ENCODE data around the gene PASD1.
"Not testable (repeated sequence)": the region's sequence is repeated elsewhere in the genome, so short reads cannot be mapped to it uniquely, and the experiment has no call there.

PASD1 gene

DNA sequence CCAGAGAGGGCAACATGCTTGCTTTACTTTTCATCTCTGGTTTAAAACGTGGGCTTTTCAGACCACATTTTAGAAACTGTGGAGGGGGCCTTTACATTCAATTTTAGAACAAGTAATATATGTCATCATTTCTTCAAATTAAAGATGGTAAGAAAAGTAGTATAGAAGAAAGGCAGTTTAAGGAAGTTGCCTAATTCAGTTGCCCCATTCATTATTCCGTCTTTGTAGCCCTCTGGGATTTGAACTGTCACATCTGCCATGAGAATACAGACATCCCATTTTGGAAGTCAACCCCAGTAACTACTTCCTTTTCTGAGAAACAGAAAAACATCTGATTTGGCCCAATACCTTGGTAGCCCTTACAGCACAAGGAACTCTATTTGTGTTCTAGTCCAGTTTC is 61.2 kb downstream of the PASD1 start:
- DNase-seq, result no peak

DNA sequence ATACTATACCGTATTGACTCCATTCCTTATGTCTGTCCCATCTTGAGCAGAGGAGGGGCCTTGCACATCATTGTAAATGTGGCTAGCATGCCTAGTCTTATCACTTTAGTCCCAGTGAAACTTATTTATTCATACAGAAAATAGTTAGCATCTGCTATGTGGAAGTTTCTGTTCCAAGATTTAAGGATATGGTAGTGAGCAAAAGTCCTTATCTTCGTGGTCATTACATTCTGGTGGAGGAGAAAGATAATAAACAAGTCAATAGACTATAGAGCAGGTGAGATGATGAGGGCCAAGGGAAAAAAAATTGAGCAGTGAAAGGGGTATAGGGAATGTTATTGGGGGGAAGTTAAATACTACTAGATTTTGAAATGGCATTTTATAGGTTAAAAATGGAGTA is 68.3 kb downstream of the PASD1 start:
- no peak for DNase-seq

DNA sequence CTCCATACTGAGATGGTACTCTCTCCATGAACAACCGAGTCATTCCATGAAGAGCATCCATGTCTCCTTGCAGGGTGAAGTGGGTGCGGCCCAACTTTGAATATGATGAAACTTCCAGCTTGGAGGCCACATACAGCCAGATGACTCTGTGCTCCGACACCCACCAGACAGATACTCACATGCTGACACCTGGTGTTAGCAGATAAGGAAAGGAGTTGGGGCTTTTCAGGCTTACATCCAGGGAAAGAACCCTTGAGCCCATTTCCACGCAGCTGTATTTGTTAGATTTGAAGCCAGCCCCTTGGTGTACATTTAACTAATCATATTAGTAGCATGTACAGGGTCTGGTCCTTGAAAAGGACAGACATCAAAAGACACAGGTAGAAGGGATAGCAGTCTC is 69.7 kb downstream of the PASD1 start:
- no peak for DNase-seq

DNA sequence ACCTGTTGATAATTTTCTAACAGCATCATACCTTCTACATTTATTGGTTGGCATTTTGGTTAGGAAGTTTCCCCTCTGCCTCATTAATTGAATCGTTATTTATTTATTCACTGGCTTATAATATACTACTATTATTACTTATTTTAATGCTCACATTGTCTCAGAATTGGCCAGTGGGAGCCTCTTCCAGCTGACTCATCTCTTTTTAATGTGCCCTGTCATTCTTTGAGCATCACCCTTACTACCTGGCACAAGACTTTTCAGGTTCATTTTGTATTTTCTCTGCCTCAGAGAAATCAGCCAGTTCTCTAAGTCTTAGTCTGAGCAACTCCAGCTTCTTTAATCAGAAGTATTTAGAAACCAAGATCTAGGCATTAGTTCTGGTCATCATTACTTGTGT is 71.5 kb downstream of the PASD1 start:
- DNase-seq, result no peak

DNA sequence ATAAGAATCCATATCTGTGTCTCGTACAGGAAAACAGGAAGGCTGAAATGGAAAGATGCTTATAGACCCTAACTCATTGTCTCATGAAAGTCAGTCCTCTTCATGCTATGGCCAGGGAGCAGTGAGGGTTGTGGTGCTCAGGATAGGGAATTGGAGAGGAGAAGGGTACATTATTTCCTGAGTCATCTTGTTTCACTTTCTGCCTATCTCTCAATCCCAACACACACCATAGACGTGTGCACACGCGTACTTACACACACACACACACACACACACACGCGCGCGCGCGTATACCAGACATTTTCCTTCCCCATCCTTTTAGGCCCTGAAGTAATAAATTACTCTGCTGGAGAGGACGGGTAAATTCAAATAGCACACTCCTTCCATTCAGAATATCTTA is 78.1 kb downstream of the PASD1 start:
- DNase-seq, result no peak

DNA sequence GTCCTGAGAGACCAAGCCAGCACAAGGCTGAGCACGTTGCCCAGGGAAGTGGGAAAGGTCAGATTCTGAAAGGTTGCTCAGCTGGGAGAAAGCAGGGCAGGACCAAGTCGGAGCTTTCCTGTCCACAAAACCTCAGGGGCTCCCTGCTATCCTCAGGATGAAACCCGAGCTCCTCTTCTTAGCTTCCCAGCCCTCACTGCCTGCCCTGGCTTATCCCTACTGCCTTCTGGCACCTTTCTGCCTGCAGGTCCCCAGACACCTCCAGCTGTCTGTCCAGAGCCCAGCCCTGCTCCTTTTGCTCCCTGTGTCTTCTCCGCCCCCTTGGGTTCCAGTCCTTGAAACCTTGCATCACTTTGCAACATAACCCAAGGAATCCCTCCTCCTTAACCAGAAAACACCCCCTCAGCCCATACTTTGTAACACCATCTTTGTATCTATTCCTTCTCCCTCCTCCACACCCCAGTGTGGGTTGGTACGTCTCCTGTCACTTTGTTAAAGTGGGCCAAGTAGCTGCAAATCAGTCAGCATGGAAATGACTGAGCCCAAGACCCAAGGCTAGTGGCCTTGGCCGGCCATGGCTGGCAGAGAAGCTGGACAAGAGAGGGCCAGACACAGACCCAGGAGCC is 111.8 kb downstream of the PASD1 start:
- no peak for DNase-seq

DNA sequence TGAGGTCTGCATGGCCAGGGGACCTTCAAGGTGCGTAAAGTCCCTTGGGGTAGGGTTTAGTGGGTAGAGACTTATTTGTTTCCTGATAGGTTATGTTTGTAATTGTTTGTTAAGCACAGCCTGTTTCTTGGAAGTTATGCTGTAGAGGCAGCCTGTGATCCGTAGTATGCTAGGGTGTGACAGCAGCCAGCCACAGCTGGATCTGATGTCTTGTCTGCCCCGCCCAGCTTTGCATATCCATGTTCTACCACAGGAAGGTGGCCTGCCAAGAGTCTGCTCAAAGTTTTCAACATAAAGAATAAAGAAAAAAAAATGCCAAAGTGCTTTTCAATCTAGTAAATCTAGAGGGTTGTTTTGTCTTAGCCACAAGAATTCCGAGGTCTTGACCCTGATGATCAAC is 112.7 kb downstream of the PASD1 start:
- no peak for DNase-seq

DNA sequence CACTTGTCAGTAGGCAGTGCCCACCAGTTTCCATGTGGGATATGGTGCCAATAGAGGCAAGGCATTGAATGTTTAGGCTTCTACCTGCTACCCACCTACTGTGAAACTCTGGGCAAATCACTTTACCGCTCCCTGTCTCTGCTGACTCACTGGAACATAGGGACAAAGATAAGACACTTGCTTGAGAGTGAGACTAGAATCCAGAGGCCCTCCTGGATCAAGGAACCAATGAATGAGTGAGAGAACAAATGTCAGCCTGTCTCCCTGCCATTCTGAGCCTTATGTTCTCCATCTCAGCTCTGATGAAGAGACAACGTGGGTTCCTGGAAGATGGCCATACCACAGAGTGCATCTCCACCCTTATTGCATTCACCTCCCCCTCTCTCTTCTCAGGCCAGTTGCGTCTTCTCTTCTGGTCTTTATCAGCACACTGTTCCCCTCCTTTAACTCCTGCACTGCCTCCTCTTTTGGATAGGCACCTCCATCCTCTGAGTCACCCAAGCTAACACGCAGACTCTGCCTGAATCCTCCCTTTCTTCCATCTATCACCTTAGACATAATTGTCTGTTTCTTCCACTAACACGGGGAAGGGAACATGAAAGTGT is 116.4 kb downstream of the PASD1 start:
- DNase-seq, result no peak

DNA sequence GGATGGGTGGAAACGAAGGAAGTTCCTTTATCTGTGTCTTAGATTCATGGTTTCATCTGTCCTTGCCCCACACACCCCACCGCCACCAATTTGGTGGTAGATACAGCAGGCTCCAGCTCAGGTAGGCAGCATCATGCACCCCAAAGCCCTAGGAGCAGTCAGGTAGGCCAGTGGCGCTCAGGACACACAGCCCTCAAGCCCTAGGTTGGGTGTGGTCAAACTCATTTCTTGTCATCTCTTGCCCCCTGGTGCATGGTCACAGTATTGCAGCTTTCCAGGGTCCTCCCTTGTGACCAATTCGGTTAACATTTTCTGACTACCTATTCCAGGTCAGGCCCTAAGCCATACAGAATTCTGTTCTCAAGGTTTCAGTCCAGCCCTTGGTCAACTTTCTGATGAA is 117.3 kb downstream of the PASD1 start:
- DNase-seq, result peak; percentile 31

DNA sequence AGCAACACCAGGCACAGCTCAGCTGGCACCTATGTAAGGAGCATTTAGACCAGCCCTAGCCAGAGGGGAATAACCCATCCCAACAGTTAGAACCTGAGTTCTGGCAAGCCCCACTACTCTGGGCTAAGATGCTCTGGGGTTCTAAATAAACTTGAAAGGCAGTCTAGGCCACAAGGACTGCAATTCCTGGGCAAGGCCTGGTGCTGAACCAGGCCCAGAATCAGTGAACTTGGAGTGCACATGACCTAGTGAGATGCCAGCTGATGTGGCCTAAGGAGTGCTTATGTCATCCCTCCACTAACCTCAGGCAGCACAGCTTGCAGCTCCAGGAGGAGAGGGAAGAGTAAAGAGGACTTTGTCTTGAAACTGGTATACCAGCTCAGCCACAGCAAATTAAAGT is 124.2 kb downstream of the PASD1 start:
- DNase-seq, result no peak

DNA sequence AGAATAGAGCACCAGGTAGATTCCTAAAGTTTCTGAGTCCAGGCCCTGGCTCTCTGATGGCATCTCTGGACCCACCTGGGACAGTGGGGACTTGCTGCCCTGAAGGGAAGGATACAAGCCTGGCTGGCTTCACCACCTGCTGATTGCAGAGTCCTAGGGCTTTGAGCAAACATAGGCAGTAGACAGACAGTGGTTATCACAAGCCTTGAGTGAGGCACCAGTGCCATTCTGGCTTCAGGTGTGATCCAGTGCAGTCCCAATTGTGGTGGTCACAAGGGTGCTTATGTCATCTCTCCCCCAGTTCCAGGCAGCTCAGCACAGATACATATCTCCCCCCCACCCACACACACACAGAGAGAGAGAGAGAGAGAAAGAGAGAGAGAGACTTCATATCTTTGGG is 125.2 kb downstream of the PASD1 start:
- no peak for DNase-seq

DNA sequence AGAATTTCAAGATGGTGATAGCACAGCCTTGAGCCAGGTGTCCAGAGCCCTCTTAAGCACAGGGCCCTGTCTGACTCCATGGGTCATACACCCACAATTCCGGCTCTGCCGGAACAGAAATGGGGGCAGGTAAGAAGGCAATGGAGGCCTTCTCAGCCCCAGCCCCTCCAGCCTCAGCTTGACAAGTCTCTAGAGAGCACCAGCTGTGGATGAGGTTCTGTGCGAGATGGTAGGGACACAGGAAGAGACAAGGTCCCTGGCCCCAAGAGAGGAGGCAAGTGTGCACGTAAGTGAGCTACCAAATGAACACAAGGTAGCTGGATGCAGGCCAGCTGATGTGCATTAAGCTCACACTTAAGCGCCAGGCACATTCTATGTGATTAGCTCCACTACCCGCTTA is 129.3 kb downstream of the PASD1 start:
- no peak for DNase-seq

DNA sequence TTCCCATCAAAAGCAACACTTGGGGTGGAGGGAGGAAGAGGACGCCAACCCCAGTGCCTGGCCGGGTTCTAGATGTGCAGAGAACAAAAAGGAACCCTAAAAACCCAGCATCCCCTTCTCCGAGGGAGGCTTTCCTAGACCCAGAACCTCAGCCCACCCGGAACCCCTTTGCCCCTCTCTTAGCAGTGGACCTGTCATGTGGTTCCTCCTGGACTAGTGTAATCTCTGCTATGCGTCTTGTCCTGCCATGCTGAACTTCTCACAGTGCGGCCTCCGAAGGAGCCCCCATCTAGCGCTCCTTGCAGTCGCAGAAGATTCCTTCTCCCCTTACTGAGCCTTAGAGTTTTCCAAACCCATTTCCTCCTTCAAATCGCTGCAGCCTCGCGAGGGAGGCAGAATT is 130.6 kb downstream of the PASD1 start:
- DNase-seq, result no peak

DNA sequence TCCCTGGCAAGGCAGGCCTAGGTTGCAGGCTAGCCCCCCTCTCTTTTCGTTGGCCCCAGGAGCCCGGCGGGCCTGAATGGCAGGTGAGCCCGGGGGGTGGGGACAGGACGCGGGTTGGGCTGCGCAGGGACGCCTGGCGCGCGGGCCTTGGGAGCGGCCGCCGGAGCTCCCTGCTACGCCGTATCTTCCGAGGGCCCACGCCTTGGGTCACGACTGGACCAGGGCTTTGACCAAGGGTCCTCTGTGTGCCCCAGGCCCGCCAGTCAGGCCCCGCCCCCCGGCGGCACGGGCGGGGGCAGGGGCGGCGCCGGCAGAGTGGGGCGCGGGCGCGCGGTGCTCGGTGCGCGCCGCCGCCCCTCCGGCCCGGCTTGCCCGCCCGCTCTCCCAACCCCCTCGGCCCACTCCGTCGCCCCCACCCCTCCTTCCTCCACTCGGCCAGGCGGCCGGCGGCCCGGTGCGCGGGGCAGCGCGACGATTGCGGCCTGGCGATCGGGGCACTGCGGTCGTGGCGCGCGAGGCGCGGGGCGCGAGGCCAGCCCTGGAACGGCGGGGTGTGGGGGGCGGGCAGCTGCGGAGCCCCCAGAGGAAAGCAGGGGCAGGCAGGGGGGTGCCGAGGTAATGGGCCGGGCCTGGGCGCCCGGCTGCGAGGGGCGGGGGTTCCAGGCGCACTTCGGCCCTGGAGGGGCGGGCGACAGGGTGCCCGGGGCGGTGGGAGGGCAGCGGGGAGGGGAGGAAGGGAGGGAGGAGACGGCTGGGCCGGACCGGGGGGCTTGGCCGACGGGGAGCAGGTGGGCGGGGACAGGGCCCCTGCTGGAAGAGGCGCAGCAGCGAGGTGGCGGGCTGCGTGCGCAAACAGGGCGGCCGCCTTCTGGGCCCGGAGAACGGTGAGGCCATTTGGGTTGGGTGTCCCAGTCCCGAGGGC is 131.4 kb downstream of the PASD1 start, which contains the start of gene PRRG3:
Gene PRRG3 (plus strand): TSS at position 798 of the 922 bp plus-strand sequence. CDS start 3,357 bp downstream, outside the sequence.
- DNase-seq, result no peak

DNA sequence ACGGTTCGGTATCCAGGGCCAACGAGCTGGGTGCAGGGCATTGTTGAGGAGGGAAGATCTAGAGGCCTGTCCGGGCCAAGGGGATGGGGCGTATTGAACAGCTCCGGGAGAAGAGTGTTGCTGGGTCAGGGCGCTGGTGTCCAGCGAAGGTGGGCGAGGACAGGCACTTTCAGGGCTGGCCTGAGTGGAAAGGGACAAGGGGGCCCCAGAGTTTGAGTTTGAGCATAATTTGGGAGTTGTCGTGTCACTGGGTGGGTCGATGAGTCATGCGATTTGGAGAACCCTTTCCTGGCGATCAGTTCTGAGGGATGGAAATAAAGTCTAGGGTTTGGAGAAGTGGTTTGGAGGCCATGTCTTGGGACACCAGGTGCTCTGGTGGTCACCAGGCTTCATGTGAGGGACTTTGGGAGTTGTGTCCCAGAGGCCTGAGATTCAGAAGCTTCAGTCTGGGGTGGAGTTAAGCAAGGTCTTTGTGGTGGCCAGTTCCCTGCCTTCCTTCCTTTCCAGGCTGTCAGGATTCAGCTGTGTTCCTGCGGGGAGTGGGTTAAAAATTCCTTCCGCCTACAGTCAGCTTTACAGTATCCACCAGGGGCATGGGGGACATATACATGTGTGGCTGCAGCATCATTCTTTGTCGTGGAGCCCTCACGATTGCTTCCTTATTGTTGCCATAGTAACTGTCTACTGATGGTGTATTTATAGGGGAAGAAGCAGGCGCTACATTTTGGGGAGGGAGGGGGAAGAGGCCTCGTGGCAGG is 132.3 kb downstream of the PASD1 start:
- DNase-seq, result no peak

DNA sequence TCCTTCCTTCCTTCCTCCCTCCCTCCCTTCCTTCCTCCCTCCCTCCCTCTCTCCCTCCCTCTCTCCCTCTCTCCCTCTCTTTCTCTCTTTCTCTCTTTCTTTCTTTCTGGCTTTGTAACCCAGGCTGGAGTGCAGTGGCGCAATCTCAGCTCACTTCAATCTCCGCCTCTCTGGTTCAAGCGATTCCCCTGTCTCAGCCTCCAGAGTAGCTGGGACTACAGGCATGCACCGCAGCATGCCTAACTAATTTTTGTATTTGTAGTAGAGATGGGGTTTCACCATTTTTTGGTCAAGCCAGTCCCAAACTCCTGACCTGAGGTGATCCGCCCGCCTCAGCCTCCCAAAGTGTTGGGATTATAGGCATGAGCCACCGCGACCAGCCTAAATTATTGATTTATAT is 133.6 kb downstream of the PASD1 start:
- not testable (repeated sequence) for DNase-seq

DNA sequence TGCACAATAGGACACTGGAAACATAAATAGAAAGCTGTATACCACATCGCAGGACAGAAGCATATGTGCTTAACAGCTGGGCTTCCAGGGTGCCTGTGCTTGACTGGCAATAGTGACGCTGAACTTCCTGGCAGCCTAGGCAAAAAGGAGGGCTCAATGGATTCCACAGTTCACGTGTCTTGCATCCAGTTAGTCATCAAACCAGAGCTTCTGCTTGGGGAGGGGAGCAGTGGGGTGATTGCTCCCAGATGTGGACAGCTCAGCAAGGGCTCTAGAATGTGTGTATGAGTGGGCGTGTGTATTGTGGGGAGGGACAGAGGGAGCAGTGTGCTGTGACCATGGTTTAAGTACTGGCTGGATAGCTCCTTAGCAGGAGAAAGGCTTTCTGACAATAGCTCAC is 134.0 kb downstream of the PASD1 start:
- no peak for DNase-seq

DNA sequence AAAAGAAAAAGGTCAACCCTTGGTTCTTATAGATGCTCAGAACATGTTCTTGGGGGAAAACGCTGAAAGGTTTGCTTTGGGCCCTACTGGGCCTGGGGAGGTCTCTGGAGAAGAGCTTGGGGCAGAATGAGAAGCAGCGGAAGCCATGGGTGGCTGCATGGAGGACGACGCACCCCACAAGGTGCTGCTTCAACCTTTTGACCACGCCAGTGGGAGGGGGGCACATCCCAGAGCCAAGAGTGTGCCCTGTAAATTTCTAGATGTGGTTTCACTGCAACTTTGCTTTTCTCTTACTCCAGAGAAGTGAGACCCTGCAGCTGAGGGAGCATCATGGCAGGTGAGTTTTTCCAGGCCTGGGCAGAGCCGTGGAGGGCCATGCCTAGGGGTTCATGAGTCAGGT is 135.0 kb downstream of the PASD1 start:
- no peak for DNase-seq

DNA sequence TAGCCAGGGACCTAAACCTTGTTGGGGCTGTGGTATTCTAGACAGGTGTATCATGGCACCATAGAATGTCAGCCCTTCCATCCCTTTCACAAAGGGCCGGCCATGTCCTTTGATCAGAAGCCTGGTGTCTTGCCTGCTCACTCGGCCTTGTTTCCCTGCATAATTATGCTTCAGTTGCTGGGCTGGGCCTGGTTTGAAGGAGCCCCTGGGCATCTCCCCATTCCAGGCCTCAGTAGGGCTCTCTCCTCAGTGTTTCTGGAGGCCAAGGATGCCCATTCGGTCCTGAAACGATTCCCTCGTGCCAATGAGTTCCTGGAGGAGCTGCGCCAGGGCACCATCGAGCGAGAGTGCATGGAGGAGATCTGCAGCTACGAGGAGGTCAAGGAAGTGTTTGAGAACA is 136.3 kb downstream of the PASD1 start:
- no peak for DNase-seq

DNA sequence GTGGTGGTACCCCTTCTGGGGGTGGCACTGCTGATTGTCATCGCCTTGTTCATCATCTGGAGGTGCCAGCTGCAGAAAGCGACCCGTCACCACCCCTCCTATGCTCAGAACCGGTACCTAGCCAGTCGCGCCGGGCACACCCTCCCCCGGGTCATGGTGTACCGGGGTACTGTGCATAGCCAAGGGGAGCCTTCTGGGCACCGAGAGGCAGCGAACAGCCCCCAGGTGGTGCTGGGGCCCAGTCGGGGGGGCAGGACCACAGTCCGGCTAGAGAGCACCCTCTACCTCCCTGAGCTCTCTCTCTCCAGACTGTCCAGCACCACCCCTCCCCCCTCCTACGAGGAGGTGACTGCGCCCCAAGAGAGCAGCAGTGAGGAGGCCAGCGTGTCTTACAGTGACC is 137.1 kb downstream of the PASD1 start:
- DNase-seq, result no peak

DNA sequence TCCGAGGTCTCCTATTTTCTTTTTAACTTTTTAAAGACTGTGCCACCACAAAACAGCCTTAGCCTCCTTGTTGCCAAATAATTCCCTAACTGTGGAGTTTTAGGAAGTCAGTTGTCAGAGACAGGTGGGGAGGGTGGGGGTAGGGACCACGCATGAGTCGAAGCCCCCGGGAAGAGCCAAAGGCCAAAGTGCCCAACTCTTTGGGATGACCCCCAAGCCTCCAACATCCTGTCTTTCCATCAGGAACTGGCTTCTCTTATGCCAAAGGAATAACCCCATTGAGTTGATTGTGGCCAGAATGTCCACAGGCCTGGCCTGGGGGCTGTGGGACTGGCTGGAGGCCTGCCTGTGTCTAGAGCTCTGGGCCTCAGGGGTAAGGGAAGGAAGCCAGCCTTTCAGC is 137.6 kb downstream of the PASD1 start:
- no peak for DNase-seq

DNA sequence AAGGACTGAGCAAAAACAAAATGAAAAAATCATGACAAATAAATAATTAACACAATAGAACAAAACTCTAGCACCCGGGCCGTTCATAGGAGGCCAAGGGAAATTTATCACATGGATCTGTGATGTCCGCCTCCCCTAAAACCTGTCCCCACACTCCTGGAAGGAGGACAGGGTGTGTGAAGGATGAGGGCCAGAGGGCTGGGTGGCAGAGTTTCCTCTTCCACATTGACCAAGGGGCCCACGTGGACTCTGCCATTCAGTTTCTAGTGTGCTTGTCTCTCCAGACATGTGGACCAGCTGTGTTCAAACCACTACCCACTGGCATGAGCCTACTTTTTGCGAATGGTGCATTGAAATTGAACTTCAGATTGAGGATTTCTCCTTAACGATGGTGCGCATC is 138.1 kb downstream of the PASD1 start:
- no peak for DNase-seq

DNA sequence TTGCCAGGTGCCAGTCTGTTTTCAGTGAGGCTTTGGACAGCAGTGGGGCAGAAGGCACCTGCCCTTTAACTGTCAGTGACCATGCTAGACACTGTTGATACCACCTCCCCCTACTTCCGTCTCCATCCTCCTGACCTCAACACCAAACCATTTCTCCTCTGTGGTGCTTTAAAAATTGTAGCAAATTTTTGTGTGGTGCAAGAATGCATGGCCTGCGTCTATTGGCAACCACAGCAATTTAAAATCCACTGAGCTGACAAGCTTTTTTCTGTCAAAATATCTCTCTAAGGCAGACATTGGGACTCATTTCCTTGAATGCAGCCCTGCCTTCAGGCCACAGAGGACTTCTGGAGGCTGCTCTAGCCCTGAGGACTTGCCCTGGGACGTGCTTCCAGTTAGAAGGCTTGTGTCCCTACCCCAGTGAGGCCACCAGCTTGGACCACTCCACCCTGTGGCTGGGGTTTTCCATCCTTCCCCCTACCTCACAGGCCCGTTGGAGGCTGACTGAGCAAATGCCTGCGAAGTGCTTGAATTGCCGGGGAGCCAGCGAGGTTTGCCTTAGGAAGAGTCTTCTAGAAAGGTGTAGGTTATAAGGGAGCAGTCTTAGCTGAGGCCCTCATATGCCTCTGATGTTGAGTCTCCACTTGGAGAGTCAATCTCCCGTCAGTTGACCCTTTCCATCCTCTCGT is 138.7 kb downstream of the PASD1 start:
- DNase-seq, result no peak

All from effector CD4-positive, alpha-beta T cell (primary cell).